Measurements from ENCODE around the gene TENT5A.

GRCh38 chr6:81754906-81755305, 2.4 kb upstream of the TENT5A start:
- TF ChIP-seq EZH2 (IDR thresholded peaks at IDR 0.05; ENCODE audit: low read length, unreplicated experiment) (no peak), CTCF (conservative IDR thresholded peaks at IDR 0.05; ENCODE audit: low read depth, low read length) (no peak), EZH2phosphoT487 (IDR thresholded peaks at IDR 0.05; ENCODE audit: borderline replicate concordance, low read length) (no peak)

Data from PC-3 (cell line).